HUDEP-2 (cell line): ENCODE measurements around the gene CCDC134.
A peak's percentile ranks its signal among the peaks of the same experiment; 100 is the strongest.
"Not testable (repeated sequence)": the region's sequence is repeated elsewhere in the genome, so short reads cannot be mapped to it uniquely, and the experiment has no call there.

Experiments
- DNase-seq, 76 experiments: peaks; one replicate each; lab custom pipeline; 2025; ENCODE audit not compliant: unreplicated experiment in 76 of 76; lab: John Stamatoyannopoulos, UW

The CCDC134 gene

DNA sequence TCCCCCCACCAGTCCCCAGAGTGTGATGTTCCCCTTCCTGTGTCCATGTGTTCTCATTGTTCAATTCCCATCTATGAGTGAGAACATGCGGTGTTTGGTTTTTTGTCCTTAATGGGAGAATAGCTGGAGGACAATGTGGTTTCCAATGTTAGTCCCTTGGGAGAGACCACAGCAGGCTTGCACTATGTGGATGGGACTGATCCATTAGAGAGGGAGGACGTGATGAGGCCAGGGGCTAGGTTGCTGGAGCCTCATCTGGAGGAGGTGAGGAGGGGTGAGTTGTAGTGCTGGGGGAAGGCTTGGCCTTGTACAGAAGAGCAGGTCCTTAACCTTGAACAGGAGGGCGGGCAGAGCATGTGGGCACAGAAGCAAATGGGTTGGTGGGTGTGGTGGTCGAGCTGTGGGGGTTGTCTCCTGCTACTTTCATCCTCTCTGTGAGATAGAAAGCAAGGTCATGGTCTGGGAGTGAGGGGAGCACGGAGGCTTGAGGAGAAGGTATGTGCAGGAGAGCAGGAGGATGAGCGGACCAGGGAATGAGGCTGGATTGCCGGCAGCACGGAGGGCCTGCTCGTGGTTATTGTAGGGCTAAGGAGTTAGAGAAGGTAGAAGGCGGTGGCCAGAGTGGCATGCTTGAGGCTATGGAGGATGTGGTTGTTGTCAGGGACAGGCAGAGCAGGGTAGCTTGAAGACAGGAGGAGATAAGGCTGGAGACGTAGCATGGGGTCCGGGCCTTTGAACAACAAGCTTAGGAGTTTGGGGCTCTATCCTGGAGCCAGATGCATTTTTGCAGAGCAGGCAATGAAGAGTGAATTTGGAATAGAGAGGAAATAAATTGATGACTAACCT lies 21.2 kb downstream of the CCDC134 start:
- DNase-seq: no peak

- peak in 28 of 76 experiments; percentile 20 to 71 (median 42) for DNase-seq
Observed at GRCh38 chr22:41822317-41823057, 22.0 kb downstream of the CCDC134 start.

DNA sequence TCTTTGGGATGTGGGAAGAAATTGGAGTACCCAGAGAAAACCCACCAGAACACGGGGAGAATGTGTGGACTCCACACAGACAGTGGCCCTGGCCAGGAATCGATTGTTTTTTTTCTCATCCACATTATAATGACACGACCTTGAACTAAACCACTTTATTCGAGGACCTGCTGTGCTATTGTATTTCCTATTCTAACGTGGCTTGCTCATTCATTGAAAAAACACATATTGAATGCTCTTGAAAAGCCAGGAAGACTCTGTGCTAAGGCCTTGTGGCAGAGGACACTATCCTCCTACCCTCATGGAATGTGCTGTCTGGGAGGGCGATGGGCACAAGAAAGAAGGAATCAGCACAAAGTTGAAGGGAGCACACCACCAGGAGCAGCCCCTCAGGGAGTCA lies 23.3 kb downstream of the CCDC134 start:
- no peak for DNase-seq

GRCh38 chr22:41825376-41825775 lies 24.9 kb downstream of the CCDC134 start:
- no peak for DNase-seq

DNA sequence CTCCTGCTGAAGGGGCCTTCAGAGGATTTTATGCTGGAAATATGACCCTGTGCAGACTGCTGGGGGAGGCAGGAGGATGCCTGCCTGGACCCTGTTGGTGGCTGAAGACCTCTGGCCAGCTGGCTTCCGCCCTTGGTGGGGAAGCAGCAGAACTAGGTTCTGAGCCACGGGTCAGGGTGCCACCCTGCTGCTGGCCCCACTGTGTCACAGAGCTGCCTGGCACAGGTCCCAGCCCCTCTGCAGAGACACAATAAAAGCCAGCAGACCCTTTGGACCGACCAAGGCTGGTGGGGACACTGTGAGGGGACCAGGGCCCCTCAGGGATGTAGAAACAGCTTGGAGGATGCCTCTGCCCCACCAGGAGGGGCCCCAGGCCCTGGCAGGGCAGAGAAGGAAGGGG lies 25.5 kb downstream of the CCDC134 start:
- no peak for DNase-seq

DNA sequence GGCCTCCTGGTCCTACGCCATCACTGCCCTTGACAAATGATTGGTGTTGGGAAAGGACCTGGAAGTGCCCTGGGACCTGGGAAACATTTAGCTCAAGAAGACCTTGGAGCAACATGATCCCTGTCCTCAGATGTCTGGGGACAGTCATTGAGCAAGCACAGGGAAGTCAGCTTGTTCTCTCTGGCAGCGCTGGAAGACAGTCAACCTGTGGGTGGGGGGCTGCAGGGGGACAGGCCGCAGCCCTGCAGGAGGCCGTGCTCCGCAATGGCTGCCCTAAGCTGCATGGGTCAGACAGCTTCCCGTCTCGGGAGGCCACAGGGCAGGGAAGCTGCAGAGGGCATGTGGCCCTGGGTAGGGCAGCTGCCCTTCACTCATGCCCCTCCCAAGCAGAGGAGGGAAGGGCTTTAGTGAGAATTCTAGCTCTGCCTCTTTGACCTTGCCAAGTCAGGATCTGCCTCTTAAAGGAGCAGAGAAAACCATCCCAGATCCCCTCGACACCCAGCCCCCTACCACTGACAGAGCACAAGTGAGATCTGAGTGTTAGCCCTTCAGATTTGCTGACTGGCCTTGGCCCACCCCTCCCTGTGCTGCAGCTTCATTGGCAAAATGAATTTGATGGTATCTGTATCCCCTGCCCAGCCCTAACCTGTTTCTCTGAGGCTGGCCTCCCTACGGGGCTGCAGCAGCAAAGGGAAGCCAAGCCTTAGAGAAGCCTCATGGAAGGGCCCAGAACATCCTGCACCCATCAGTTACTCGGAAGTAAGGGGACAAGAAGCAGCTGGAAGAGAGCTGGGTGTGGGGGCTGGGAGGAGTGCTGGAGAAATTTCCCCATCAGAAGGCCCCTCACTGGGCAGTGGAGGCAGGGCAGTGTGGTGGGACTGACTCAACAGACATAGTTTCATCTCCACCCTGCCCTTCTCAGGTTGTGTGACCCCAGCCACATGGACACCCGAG lies 26.2 kb downstream of the CCDC134 start:
- no peak for DNase-seq

DNA sequence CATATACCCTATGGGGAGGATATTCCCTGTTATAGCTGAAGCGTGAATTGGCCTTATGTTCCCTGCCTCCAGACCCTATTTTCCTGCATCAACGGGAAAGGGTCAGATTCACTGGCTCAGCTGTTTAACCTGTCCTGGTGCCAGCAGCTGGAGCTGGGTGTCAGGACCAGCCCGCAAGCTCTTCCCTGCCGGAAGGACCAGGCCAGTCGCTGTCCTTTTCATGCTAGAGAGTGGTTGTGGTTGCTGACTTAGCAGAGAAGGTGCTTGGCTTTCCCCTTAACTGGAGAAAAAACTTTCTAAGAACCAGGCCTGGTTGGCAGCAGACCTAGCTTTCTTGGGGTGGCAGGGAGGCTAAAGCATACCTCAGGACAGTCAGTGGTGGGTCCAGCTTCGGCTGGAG lies 27.2 kb downstream of the CCDC134 start:
- DNase-seq: no peak

DNA sequence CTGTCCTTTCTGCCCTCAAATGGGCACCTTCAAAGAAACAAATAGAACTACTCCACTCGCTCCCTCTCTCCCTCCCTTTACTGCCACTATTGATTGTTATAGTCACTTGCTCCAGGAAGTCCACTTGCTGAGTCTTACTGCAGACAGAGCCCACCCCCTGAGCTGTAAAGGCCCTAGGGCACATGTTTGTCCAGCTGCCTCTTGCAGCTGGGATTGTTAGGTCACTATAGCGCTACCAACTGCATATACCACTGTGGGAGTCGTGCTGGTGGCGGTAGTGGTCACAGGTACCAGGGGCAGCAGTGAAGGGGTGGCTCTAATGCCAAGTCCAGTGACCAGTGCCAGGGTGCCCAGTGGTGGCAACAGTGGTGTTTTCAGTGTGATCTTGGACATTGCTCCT lies 28.0 kb downstream of the CCDC134 start:
- no peak for DNase-seq

DNA sequence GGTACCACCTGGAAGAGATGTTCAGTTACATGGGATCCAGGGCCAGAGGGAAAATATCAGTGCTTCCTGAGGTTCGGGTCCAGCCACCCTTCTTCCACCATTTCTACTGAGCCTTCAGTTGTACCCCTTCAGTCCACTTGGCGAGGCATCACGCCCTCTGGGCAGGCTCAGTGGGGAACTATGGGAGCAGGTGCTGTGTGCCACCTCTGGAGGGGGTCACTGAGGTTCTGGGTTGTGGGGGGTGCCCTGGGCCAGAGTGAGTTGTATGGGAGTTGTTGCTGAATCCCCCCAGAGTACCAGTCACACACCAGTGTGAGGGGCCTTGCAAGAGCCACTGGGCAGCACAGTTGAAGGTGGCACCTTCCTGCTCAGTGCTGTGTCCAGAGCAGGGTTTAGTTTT lies 29.7 kb downstream of the CCDC134 start:
- peak in 6 of 76 experiments; percentile 8 to 22 (median 10) for DNase-seq

DNA sequence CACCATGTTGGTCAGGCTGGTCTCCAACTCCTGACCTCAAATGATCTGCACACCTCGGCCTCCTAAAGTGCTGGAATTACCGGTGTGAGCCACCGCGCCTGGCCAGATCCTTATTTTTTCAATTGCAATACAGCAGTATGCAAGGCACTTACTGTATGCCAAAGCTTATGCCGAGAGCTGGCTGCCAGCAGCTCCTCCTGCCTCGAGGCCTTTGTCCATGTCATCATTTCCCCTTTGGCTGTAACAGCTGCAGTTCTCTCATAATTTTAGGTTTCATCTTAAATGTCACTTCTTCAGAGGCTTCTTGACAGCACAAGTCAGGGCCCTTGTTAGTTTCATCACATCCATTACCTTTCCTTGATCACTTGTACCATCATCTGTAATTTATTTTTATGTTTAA lies 30.9 kb downstream of the CCDC134 start:
- no peak for DNase-seq

- no peak for DNase-seq
Observed at GRCh38 chr22:41831828-41832552, 31.5 kb downstream of the CCDC134 start.

DNA sequence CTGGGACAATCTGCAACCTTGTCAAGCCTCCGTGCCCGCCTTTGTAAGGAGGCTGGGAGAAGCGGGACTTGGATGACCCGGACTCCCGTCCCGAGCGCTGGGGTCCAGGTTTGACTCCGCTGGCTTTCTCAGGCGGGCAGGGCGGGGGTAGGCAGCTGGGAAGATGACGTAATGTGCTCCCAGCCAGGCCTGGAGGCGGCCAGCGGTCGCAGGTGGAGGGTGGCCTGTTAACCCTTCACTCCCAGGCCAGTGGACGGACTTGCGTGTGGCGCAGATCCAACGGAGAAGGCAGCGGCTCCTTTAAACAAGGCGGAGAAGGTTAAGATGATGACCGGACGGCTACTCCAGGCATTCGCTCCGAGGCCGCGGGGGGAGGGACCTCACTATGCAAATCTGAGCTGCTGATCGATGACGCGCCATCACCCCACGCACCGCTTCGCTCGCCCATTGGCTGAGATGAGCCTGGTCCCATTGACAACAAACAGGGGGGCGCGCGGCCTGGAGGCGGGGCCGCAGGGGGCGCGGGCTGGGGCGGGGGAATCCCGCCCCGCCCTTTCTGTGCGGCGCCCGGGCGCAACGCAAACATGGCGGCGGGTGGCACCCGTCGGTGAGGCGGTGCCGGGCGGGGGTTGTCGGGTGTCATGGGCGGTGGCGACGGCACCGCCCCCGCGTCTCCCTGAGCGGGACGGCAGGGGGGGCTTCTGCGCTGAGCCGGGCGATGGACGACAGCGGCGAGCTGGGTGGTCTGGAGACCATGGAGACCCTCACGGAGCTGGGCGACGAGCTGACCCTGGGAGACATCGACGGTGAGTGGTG lies 32.3 kb downstream of the CCDC134 start, which contains the start of gene SREBF2:
TSS of gene SREBF2 (plus strand) at position 553 of the 816 bp plus-strand sequence. CDS start at position 719, 166 bp downstream.
- peak; percentile 60 to 99 (median 99) for DNase-seq

DNA sequence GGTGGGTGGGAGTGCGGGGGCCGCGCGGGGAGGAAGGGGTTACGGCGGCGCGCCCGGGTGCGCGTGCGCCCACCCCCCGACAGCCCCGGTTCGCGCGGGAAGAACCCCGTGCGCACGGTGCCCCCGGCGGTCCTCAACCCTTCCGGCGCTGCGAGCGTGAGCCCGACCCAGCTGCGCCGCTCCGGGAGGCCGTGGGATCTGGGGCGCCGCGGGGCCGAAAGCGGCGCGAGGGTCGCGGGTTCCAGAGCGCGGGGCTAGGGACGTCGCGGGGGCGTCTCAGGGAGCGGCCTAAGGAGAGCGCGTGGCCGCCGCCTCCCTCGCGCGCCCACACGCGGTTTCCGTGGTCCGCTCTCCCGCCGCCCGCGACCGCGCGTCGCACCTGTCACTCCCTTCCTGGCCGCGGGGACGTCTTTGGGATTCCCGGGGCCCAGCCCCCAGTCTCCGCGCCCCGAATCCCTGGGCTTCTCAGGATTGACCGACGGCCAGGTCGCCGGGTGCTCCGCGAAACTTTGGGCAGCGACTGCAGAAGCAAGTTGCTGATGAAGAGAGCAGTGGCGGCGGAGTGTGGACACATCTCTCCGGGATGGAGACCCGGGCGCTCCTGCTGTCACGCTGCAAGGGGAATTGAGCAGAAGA lies 33.0 kb downstream of the CCDC134 start:
- DNase-seq: peak in 22 of 76 experiments; percentile 11 to 54 (median 26)

GRCh38 chr22:41834005-41834944 lies 33.8 kb downstream of the CCDC134 start:
- DNase-seq: peak in 4 of 76 experiments; percentile 9 to 36 (median 30)

DNA sequence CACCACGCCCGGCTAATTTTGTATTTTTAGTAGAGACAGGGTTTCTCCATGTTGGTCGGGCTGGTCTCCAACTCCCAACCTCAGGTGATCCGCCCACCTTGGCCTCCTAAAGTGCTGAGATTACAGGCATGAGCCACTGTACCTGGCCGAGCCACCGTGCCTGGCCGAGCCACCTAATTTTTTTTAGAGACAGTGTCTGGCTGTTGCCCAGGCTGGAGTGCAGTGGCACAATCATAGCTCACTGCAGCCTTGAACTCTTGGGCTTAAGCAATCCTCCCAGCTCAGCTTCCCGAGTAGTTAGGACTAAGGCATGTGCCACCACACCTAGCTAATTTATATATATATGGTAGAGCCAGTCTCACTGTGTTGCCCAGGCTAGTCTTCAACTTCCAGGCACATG lies 35.0 kb downstream of the CCDC134 start:
- not testable (repeated sequence) for DNase-seq

GRCh38 chr22:41836551-41836950 lies 36.1 kb downstream of the CCDC134 start:
- no peak for DNase-seq

GRCh38 chr22:41838842-41839618 lies 38.6 kb downstream of the CCDC134 start:
- no peak for DNase-seq
